Liver (tissue), 9 donors: Measurements from ENCODE around the gene SREBF2. TPM values are rescaled to one million over a fixed set of nuclear protein-coding genes. Genes with fewer than 3 reads are reported as not detected.
"Not testable (repeated sequence)": the region's sequence is repeated elsewhere in the genome, so short reads cannot be mapped to it uniquely, and the experiment has no call there.

Experiments used
- DNase-seq: peaks from one replicate; pipeline ENCODE4 v3.0.0-alpha.2; 2017; ENCODE audit warnings: low spot score
- H3K27ac ChIP-seq, 2 donors: one replicate each; pipeline ENCODE4 v1.7.0; 2013; ENCODE audit warnings: inconsistent platforms in 2 of 2, low read length in 2 of 2, control low read depth in 1 of 2, low read depth in 1 of 2, mild to moderate bottlenecking in 1 of 2
- H3K27me3 ChIP-seq, 4 donors: one replicate each; pipeline versions ENCODE4 v1.6.1 to v1.7.0; 2013; ENCODE audit warnings: low read length in 3 of 4, inconsistent platforms in 1 of 4, mild to moderate bottlenecking in 1 of 4, moderate library complexity in 1 of 4; ENCODE audit not compliant: control insufficient read depth in 4 of 4, insufficient read depth in 4 of 4
- H3K36me3 ChIP-seq, 4 donors: one replicate each; pipeline versions ENCODE4 v1.6.1 to v1.7.0; 2013; ENCODE audit warnings: low read length in 3 of 4, mild to moderate bottlenecking in 3 of 4, low read depth in 1 of 4, moderate library complexity in 1 of 4; ENCODE audit not compliant: control insufficient read depth in 4 of 4, insufficient read depth in 3 of 4
- H3K4me1 ChIP-seq, 4 donors: one replicate each; pipeline versions ENCODE4 v1.6.1 to v1.7.0; 2013; ENCODE audit warnings: low read length in 3 of 4, mild to moderate bottlenecking in 3 of 4, moderate library complexity in 1 of 4; ENCODE audit not compliant: control insufficient read depth in 4 of 4, insufficient read depth in 4 of 4
- H3K4me3 ChIP-seq, 3 donors: one replicate each; pipeline versions ENCODE4 v1.6.1 to v1.7.0; 2013; ENCODE audit warnings: low read length in 3 of 3, control low read depth in 1 of 3, low read depth in 1 of 3, mild to moderate bottlenecking in 1 of 3
- H3K9ac ChIP-seq, 2 donors: one replicate each; pipeline ENCODE4 v1.7.0; 2013; ENCODE audit warnings: low read length in 2 of 2, mild to moderate bottlenecking in 2 of 2, moderate library complexity in 2 of 2, control low read depth in 1 of 2, low read depth in 1 of 2
- H3K9me3 ChIP-seq, 4 donors: one replicate each; pipeline versions ENCODE4 v1.6.1 to v1.7.0; 2013; ENCODE audit warnings: low read length in 3 of 4; ENCODE audit not compliant: control insufficient read depth in 4 of 4
- EGR1 ChIP-seq, 2 donors: IDR thresholded peaks; 2 replicates each; pipeline ENCODE4 v1.6.1; 2016 to 2018; ENCODE audit warnings: antibody characterized with exemption in 2 of 2, low read depth in 2 of 2
- FOXA2 ChIP-seq: IDR thresholded peaks from 2 replicates; pipeline ENCODE4 v1.6.1; 2016; ENCODE audit warnings: antibody characterized with exemption
- NR2F2 ChIP-seq: IDR thresholded peaks from 2 replicates; pipeline ENCODE4 v1.6.1; 2016; ENCODE audit warnings: antibody characterized with exemption
- RAD21 ChIP-seq, 2 donors: IDR thresholded peaks; 2 replicates each; pipeline ENCODE4 v1.6.1; 2016; ENCODE audit warnings: antibody characterized with exemption in 2 of 2, mild to moderate bottlenecking in 2 of 2
- SP1 ChIP-seq: IDR thresholded peaks from 2 replicates; pipeline ENCODE4 v1.6.1; 2018; ENCODE audit warnings: antibody characterized with exemption, mild to moderate bottlenecking
- TAF1 ChIP-seq: conservative IDR thresholded peaks from 2 replicates; pipeline ENCODE4 v1.6.1; 2016; ENCODE audit warnings: antibody characterized with exemption, mild to moderate bottlenecking
- YY1 ChIP-seq: IDR thresholded peaks from 2 replicates; pipeline ENCODE4 v1.6.1; 2016; ENCODE audit warnings: antibody characterized with exemption, mild to moderate bottlenecking
- WGBS: extraction: QIAGEN DNeasy Blood & Tissue Kit; methylation state at CpG from one replicate; pipeline ENCODE4 v1.1.7; 2013; 5-methylcytosine and 5-hydroxymethylcytosine counted together
- polyA plus RNA-seq, 2 donors: library from polyadenylated mRNA; stranded (reverse) in 1 of 2; unstranded in 1 of 2; fragments of 200-250 nt in 1 of 2; fragments of >200 nt in 1 of 2; fragmentation: Nextera tagmentation in 1 of 2; extraction: Ambion mirVana in 1 of 2; gene quantifications; one replicate each; pipeline versions ENCODE4 v1.2.1 to v1.2.3, GENCODE V29; 2013 to 2015
- total RNA-seq, 2 donors: library from RNA; depleted of rRNA; stranded (reverse); fragments of >200 nt; gene quantifications; one replicate each; pipeline ENCODE4 v1.2.3, GENCODE V29; 2014
- TF ChIP-seq, protein P1 (sequence below): fragments of 150-350 bp; IDR thresholded peaks from 2 replicates; pipeline ENCODE4 v1.5.1; 2017; ENCODE audit warnings: improper control_type of control experiment, low read depth, low read length; ENCODE audit not compliant: missing input control
- TF ChIP-seq, protein P2 (sequence below): IDR thresholded peaks from 2 replicates; pipeline ENCODE4 v1.6.1; 2016; ENCODE audit warnings: antibody characterized with exemption, mild to moderate bottlenecking
- TF ChIP-seq, protein P3 (sequence below): IDR thresholded peaks from 2 replicates; pipeline ENCODE4 v1.6.1; 2016; ENCODE audit warnings: antibody characterized with exemption
- TF ChIP-seq, protein P4 (sequence below): IDR thresholded peaks from 2 replicates; pipeline ENCODE4 v1.6.1; 2016; ENCODE audit warnings: antibody characterized with exemption
- donor health status: healthy.
- donor health status: healthy.
- donor health status: healthy.
- donor health status: healthy.
- donor health status: healthy.

The SREBF2 gene
- total and polyA plus RNA-seq, 4 donors, result 18.3 to 69.6 (median 57.3) TPM

DNA sequence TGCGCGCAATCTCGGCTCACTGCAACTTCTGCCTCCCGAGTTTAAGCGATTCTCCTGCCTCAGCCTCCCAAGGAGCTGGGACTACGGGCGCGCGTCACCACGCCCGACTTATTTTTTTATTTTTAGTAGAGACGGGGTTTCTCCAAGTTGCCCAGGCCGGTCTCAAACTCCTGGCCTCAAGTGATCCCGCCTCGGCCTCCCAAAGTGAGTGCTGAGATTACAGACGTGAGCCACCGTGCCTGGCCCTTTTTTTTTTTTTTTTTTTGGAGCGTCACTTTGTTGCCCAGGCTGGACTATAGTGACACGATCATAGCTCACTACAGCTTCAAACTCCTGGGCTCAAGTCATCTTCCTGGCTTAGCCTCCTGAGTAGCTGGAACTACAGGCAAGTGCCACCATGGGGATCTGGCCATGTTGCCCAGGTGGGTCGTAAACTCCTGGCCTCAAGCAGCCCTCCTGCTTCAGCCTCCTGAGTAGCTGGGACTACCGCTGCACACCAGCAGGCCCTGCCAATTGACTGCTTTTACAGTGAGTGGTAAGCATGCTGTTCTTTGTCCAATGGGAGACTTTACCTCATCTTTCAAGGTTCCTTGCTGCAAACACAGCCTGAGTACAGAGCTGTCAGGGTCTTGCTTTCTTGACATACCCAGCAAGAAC lies 114.6 kb downstream of the SREBF2 start (continued):
- TF ChIP-seq RAD21 (IDR thresholded peaks at IDR 0.05) (no peak), SP1 (no peak), NR2F2 (no peak)
- TF ChIP-seq, protein P1, sequence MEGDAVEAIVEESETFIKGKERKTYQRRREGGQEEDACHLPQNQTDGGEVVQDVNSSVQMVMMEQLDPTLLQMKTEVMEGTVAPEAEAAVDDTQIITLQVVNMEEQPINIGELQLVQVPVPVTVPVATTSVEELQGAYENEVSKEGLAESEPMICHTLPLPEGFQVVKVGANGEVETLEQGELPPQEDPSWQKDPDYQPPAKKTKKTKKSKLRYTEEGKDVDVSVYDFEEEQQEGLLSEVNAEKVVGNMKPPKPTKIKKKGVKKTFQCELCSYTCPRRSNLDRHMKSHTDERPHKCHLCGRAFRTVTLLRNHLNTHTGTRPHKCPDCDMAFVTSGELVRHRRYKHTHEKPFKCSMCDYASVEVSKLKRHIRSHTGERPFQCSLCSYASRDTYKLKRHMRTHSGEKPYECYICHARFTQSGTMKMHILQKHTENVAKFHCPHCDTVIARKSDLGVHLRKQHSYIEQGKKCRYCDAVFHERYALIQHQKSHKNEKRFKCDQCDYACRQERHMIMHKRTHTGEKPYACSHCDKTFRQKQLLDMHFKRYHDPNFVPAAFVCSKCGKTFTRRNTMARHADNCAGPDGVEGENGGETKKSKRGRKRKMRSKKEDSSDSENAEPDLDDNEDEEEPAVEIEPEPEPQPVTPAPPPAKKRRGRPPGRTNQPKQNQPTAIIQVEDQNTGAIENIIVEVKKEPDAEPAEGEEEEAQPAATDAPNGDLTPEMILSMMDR, result no peak

DNA sequence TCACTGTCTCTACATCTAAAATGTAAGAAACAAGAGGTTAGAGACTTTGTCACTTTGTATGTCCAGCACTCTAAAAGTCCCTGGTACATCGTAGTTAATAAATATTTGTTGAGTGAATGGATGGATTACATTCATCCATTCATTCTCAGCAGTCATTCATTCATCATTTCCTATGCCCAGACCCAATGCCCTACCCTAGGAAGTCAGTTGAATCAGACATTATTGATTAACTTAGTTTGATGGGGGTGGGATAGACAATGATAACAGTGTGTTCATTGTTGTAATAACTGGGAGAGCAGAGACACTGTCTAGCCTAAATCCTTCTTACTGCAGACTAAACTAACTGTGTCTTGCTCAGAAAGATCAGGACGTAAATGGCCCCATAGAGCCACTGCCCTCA lies 115.2 kb downstream of the SREBF2 start:
- Histone ChIP-seq H3K9me3 (no peaks in the 10 kb centered on the region), H3K36me3 (no peaks in the 10 kb centered on the region), H3K27ac (no peak overlapping the region), H3K4me3 (no peak overlapping the region), H3K4me1 (peaks cover 3 to 16% (median 11%) of the 10 kb centered on the region in 4 donors), H3K9ac (no peak overlapping the region), H3K27me3 (no peaks in the 10 kb centered on the region)
- WGBS, result 92% methylated on average over 2 of the region's 2 CpGs
- no peak for DNase-seq
- TF ChIP-seq, protein P2, sequence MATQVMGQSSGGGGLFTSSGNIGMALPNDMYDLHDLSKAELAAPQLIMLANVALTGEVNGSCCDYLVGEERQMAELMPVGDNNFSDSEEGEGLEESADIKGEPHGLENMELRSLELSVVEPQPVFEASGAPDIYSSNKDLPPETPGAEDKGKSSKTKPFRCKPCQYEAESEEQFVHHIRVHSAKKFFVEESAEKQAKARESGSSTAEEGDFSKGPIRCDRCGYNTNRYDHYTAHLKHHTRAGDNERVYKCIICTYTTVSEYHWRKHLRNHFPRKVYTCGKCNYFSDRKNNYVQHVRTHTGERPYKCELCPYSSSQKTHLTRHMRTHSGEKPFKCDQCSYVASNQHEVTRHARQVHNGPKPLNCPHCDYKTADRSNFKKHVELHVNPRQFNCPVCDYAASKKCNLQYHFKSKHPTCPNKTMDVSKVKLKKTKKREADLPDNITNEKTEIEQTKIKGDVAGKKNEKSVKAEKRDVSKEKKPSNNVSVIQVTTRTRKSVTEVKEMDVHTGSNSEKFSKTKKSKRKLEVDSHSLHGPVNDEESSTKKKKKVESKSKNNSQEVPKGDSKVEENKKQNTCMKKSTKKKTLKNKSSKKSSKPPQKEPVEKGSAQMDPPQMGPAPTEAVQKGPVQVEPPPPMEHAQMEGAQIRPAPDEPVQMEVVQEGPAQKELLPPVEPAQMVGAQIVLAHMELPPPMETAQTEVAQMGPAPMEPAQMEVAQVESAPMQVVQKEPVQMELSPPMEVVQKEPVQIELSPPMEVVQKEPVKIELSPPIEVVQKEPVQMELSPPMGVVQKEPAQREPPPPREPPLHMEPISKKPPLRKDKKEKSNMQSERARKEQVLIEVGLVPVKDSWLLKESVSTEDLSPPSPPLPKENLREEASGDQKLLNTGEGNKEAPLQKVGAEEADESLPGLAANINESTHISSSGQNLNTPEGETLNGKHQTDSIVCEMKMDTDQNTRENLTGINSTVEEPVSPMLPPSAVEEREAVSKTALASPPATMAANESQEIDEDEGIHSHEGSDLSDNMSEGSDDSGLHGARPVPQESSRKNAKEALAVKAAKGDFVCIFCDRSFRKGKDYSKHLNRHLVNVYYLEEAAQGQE, result no peak
- TF ChIP-seq, protein P3, sequence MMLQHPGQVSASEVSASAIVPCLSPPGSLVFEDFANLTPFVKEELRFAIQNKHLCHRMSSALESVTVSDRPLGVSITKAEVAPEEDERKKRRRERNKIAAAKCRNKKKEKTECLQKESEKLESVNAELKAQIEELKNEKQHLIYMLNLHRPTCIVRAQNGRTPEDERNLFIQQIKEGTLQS, result no peak
- TF ChIP-seq EGR1 (IDR thresholded peaks at IDR 0.05; ENCODE audit: low read depth in 2 of 2), result no peak
- TF ChIP-seq, protein P4, sequence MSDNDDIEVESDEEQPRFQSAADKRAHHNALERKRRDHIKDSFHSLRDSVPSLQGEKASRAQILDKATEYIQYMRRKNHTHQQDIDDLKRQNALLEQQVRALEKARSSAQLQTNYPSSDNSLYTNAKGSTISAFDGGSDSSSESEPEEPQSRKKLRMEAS, result no peak
- no peak for TF ChIP-seq NR2F2
- TF ChIP-seq SP1, result no peak
- no peak for TF ChIP-seq TAF1
- TF ChIP-seq FOXA2, result no peak
- no peak for TF ChIP-seq YY1

DNA sequence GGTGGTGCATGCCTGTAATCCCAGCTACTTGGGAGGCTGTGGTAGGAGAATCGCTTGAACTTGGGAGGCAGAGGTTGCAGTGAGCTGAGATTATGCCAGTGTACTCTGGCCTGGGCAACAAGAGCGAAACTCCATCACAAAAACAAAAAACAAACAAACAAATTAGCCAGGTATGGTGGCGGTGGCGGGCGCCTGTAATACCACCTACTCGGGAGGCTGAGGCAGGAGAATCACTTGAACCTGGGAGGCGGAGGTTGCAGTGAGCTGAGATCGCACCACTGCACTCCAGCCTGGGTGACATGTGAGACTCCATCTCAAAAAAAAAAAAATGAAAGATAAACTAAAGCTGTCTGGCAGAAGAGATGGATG lies 116.0 kb downstream of the SREBF2 start:
- not testable (repeated sequence) for H3K4me3 ChIP-seq, H3K9ac ChIP-seq, H3K9me3 ChIP-seq, H3K27ac ChIP-seq, H3K36me3 ChIP-seq, DNase-seq, H3K27me3 ChIP-seq
- H3K4me1 ChIP-seq, result peaks cover 3 to 16% (median 11%) of the 10 kb centered on the region in 4 donors
- WGBS, result 92% methylated on average over 8 of the region's 8 CpGs
